Hepatocyte (in vitro differentiated cells): ENCODE results near the gene GCNT4. TPM values are rescaled to one million over a fixed set of nuclear protein-coding genes. Genes with fewer than 3 reads are reported as not detected.

Experiments
- DNase-seq: peaks from one replicate; pipeline ENCODE4 v3.0.0-alpha.2; 2016; ENCODE audit warnings: low spot score
- H2AFZ ChIP-seq: fragments of 200-600 bp; sonication (generic); 2 replicates; pipeline ENCODE4 v1.6.0; 2016; ENCODE audit warnings: antibody characterized with exemption, mild to moderate bottlenecking
- H3K27ac ChIP-seq: fragments of 200-600 bp; sonication (generic); 2 replicates; pipeline ENCODE4 v1.5.1; 2016; ENCODE audit warnings: mild to moderate bottlenecking
- H3K27me3 ChIP-seq: fragments of 200-600 bp; sonication (generic); 2 replicates; pipeline ENCODE4 v1.6.1; 2016
- H3K36me3 ChIP-seq: fragments of 200-600 bp; sonication (generic); replicated peaks from 2 replicates; pipeline ENCODE4 v1.5.1; 2016; ENCODE audit warnings: low read depth; ENCODE audit not compliant: insufficient read depth
- H3K4me1 ChIP-seq: fragments of 200-600 bp; sonication (generic); 2 replicates; pipeline ENCODE4 v1.5.1; 2016; ENCODE audit warnings: mild to moderate bottlenecking, moderate library complexity; ENCODE audit not compliant: insufficient read depth
- H3K4me2 ChIP-seq: fragments of 200-600 bp; sonication (generic); 2 replicates; pipeline ENCODE4 v1.6.0; 2016
- H3K4me3 ChIP-seq: fragments of 200-600 bp; sonication (generic); 2 replicates; pipeline ENCODE4 v1.5.1; 2016; ENCODE audit warnings: mild to moderate bottlenecking
- H3K79me2 ChIP-seq: fragments of 200-600 bp; sonication (generic); 2 replicates; pipeline ENCODE4 v1.6.0; 2017; ENCODE audit warnings: mild to moderate bottlenecking
- H3K9me2 ChIP-seq: fragments of 200-600 bp; sonication (generic); replicated peaks from 2 replicates; pipeline ENCODE4 v1.6.0; 2017; ENCODE audit warnings: mild to moderate bottlenecking; ENCODE audit not compliant: insufficient read depth
- H3K9me3 ChIP-seq: fragments of 200-600 bp; sonication (generic); 2 replicates; pipeline ENCODE4 v1.5.1; 2016; ENCODE audit warnings: low read depth, mild to moderate bottlenecking
- H4K20me1 ChIP-seq: fragments of 200-600 bp; sonication (generic); 2 replicates; pipeline ENCODE4 v1.6.0; 2016; ENCODE audit warnings: mild to moderate bottlenecking; ENCODE audit not compliant: insufficient read depth, poor library complexity, severe bottlenecking
- EZH2 ChIP-seq: fragments of 200-600 bp; sonication (generic); IDR thresholded peaks from 2 replicates; pipeline ENCODE4 v1.6.1; 2016; ENCODE audit warnings: antibody characterized with exemption, mild to moderate bottlenecking, borderline replicate concordance
- EZH2phosphoT487 ChIP-seq: fragments of 200-600 bp; sonication (generic); IDR thresholded peaks from one replicate; pipeline ENCODE4 v1.6.1; 2018; ENCODE audit warnings: antibody characterized with exemption, mild to moderate bottlenecking, low read depth, moderate library complexity; ENCODE audit not compliant: unreplicated experiment, severe bottlenecking
- WGBS: methylation state at CpG from one replicate; pipeline ENCODE4 v1.1.6; 2016; ENCODE audit warnings: low lambda C conversion rate; ENCODE audit errors: missing lambda C conversion rate; 5-methylcytosine and 5-hydroxymethylcytosine counted together
- polyA plus RNA-seq: library from polyadenylated mRNA; unstranded; fragments of >200 nt; fragmentation: Nextera tagmentation; extraction: Ambion mirVana; gene quantifications from 2 replicates; pipeline ENCODE4 v1.2.1, GENCODE V29; 2016
- total RNA-seq: library from RNA; depleted of rRNA; stranded (reverse); fragments of >200 nt; gene quantifications from 2 replicates; pipeline ENCODE4 v1.2.3, GENCODE V29; 2014
- TF ChIP-seq, protein P1 (sequence below): fragments of 200-600 bp; sonication (generic); IDR thresholded peaks from 2 replicates; pipeline ENCODE4 v1.5.1; 2016; ENCODE audit warnings: antibody characterized with exemption, mild to moderate bottlenecking; ENCODE audit not compliant: poor library complexity

The GCNT4 gene
- total and polyA plus RNA-seq, 2 experiments from 2014 or later, result 1.5 to 8.3 TPM

DNA sequence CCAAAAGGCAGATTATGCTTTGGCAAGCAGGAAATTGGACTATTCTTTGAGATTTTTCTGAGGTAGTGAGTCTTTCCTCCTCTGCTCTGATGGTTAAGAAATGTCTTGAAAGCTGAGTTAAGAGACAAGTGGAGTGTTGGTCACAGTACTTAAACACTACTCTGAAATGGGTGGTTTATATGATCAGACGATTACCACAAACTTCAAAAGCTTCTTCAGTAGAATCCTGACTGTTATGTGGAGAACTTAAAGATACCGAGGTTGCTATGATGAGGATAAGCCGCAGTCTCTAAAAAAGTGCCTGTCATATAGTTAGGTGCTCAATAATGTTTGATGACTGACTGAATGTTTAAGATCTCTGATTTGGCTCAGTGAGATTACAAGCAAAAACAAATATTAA lies 24.3 kb downstream of the GCNT4 start:
- TF ChIP-seq, protein P1, sequence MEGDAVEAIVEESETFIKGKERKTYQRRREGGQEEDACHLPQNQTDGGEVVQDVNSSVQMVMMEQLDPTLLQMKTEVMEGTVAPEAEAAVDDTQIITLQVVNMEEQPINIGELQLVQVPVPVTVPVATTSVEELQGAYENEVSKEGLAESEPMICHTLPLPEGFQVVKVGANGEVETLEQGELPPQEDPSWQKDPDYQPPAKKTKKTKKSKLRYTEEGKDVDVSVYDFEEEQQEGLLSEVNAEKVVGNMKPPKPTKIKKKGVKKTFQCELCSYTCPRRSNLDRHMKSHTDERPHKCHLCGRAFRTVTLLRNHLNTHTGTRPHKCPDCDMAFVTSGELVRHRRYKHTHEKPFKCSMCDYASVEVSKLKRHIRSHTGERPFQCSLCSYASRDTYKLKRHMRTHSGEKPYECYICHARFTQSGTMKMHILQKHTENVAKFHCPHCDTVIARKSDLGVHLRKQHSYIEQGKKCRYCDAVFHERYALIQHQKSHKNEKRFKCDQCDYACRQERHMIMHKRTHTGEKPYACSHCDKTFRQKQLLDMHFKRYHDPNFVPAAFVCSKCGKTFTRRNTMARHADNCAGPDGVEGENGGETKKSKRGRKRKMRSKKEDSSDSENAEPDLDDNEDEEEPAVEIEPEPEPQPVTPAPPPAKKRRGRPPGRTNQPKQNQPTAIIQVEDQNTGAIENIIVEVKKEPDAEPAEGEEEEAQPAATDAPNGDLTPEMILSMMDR, result no peak
- TF ChIP-seq EZH2phosphoT487 (no peak), EZH2 (no peak)
- Histone ChIP-seq H3K4me1 (no peaks in the 10 kb centered on the region), H3K4me2 (no peak overlapping the region), H3K79me2 (no peaks in the 10 kb centered on the region), H3K36me3 (no peaks in the 10 kb centered on the region), H3K9me2 (no peaks in the 10 kb centered on the region), H2AFZ (no peak overlapping the region), H3K9me3 (no peaks in the 10 kb centered on the region), H4K20me1 (no peaks in the 10 kb centered on the region), H3K27me3 (no peaks in the 10 kb centered on the region), H3K27ac (no peak overlapping the region), H3K4me3 (no peak overlapping the region)
- WGBS, result 87% methylated on average over 3 of the region's 3 CpGs
- DNase-seq, result no peak

DNA sequence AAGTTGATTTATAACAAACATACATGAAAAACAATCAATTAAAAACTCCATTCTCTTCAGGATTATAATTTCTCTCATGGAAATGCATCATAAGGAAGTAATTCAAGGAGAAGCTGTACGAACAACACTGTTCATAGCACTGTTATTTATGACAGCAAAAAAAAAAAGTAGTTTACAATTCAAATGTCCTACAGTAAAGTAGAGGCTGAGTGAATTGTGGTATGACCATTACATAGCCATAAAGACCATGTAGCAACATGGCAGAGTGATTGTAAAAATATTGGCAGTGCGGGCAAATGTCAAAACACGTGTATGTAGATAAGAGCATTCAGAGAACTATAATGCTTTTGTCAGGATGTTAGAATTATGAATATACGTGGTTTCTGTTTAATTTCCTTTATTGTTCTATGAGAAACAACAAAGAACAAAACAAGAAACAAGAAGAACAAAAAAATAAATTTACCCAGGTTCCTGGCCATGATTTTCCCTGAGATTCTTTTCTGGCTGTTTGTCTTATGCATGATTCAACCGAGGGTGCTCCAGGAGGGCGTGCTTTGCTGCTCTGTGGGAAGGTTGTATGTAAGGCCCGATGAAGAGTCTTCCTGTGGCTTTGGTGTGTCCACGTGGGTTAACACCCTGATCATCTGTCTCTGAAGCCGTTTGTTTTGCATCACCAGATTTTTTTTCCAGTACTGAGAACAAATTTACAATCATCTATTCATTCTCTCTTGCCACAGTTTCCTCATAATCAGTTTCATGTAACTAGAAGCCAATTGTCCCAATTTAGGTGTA lies 28.8 kb downstream of the GCNT4 start:
- WGBS, result 80% methylated on average over 9 of the region's 9 CpGs
- no peaks in the 10 kb centered on the region for H3K4me1 ChIP-seq
- no peak overlapping the region for H3K4me2 ChIP-seq
- no peaks in the 10 kb centered on the region for H4K20me1 ChIP-seq
- H3K9me2 ChIP-seq, result no peaks in the 10 kb centered on the region
- no peak overlapping the region for H3K27ac ChIP-seq
- H3K36me3 ChIP-seq, result no peaks in the 10 kb centered on the region
- H3K9me3 ChIP-seq, result no peaks in the 10 kb centered on the region
- H3K4me3 ChIP-seq, result no peak overlapping the region
- DNase-seq, result no peak
- no peaks in the 10 kb centered on the region for H3K79me2 ChIP-seq
- H3K27me3 ChIP-seq, result no peaks in the 10 kb centered on the region
- TF ChIP-seq EZH2 (no peak), EZH2phosphoT487 (no peak)
- TF ChIP-seq, protein P1, result no peak
- no peak overlapping the region for H2AFZ ChIP-seq

DNA sequence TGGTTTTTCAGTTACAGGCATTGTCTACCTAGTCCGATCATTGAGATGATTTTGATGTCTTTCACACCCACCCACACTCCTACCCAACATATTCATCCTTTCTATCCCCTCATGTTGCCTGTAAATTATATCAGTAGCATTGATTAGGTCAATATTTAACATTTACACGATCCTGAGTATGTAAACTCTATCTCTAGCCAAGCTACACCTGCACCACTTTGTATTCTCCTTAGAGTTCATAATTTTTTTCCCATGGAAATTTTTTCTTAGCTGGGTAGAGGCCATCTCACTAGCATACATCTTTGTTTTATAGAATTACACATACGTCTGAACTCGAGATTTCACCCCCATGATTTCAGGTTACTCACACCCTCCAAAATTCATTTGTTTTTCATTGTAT lies 30.6 kb downstream of the GCNT4 start:
- Histone ChIP-seq H3K36me3 (no peaks in the 10 kb centered on the region), H3K79me2 (no peaks in the 10 kb centered on the region), H3K4me3 (no peak overlapping the region), H3K9me2 (no peaks in the 10 kb centered on the region), H3K27me3 (no peaks in the 10 kb centered on the region), H3K4me2 (no peak overlapping the region), H2AFZ (no peak overlapping the region), H3K9me3 (no peaks in the 10 kb centered on the region), H4K20me1 (no peaks in the 10 kb centered on the region), H3K27ac (no peak overlapping the region), H3K4me1 (no peaks in the 10 kb centered on the region)
- WGBS, result 84% methylated on average over 4 of the region's 4 CpGs
- no peak for DNase-seq
- TF ChIP-seq EZH2 (no peak), EZH2phosphoT487 (no peak)
- TF ChIP-seq, protein P1, result no peak
